ENCODE results near the gene KRT38.
A peak's percentile ranks its signal among the peaks of the same experiment; 100 is the strongest.
"Not testable (repeated sequence)": the region's sequence is repeated elsewhere in the genome, so short reads cannot be mapped to it uniquely, and the experiment has no call there.

KRT38 gene

DNA sequence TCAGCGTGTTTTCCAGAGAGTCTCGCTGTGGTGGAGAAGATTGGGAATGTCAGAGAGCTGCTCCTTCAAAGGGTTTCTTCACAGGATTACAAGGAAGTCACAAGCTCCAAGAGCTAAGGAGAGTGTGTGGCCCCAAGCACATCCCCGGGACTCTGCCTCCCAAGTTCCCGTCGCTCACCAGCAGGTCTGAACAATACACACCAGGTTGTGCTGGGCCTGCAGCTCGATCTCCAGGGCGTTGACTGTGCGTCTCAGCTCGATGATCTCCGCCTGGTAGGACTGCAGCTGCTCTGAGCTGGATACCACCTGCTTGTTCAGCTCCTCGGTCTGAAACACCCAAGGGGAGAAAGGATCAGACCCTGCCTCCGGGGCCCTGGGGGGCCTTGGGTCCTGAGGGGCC is 45.7 kb downstream of the KRT38 start:
- DNase-seq (ENCODE audit: low spot score), result not testable (repeated sequence)

DNA sequence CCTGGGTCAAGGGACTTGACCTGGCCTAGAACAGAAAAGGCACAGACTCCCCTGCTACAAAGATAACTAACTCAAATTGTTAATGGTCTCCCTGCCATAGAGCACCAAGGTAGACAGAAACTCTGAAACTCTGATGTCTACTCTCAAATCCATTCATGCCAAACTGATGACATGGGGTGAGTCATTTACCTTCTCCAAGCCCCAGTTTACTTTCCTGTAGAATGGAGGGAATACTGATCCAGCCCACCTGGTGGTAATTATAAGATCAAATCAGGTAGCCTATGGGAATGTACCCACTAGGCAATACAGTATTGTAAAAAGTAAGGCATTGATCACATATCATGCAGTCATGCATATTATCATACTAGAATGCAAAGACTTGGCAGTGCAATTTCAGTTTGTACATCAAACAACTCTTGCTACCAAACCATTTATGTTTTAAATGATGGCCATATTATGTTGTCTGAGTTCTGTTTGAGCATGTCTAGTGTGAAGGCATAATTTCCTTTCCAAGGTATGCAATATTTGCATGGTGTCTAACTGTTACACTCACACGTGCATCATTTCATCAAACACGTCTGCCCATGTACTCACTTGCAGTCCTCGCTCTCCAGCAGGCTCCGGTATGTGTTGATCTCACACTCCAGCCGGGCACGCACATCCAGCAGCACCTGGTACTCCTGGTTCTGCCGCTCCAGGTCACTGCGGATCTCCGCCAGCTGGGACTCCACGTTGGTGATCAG is 46.4 kb downstream of the KRT38 start:
- no peak for DNase-seq (ENCODE audit: low spot score)

DNA sequence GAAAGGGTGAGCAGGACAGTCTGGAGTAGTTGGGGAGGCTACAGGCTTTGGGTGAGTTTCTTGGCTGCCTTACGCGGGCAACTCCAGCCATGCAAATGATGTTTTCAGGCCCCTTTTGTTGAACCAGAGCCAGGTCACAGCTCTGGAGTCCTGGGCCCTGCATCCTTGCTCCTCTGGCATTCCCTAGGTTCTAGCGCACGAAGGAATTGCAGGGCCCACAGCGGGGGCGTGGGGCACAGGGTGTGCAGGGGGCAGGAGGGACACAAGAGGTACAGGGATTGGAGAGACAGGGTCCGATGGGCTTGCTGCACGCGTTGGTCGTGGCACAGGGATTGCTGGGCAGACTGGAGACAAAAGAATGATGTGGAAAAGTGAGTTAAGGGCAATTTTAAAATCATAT is 47.0 kb downstream of the KRT38 start:
- no peak for DNase-seq (ENCODE audit: low spot score)

DNA sequence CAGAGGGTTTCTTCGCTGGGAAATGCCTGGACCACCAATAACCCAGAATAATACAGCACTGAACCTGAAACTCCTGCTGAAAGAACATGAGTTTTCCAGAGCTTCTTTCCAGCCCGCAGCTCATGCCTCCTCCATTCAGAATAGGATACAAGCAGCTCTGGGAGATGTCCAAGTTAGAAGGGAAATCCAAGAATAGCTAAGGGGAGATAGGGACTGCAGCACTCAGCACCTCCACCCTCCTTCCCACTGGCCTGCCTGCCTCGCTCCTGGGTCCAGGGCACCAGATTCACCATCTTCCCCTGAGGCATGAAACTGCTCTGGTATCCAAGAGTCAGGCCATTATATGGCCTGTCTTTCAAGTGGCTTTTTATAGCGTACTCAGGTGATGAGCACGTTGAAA is 47.5 kb downstream of the KRT38 start:
- DNase-seq (ENCODE audit: low spot score), result no peak

DNA sequence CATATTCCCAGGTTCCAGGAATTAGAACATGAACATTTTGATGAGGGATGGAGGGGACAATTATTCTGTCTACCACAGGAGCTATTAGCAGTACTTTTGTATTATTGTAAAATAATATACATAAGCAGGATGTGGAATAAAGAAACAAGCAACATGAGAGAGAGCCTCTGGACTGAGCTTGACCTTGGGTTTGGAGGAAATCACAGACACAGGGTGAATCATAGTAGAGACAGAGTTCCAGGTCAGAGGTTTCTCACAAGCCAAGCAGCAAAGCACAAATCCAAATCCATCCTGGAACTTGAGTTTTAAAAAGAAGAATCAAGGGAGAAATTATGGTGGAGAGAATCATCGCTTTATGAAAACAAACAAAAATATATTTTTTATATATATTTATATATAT is 48.5 kb downstream of the KRT38 start:
- DNase-seq (ENCODE audit: low spot score), result peak; percentile 49

DNA sequence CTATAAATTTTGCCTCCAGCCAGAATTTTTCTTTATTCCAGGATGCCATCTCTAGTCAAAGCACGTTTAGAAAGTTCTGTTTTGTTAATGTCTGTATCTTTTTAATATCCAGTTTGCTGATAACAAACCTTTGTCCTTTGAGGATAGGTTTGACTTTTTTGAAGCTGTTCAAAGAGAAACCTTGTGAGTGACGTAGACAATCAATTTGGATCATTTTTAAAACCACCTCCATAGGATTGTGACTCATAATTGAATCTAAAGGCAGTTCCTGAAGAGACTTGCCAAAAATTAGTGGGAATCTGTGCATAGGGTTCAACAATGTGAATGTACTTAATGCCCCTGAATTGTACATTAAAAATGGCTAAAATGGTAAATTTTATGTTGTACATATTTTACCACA is 49.2 kb downstream of the KRT38 start:
- DNase-seq (ENCODE audit: low spot score), result no peak

DNA sequence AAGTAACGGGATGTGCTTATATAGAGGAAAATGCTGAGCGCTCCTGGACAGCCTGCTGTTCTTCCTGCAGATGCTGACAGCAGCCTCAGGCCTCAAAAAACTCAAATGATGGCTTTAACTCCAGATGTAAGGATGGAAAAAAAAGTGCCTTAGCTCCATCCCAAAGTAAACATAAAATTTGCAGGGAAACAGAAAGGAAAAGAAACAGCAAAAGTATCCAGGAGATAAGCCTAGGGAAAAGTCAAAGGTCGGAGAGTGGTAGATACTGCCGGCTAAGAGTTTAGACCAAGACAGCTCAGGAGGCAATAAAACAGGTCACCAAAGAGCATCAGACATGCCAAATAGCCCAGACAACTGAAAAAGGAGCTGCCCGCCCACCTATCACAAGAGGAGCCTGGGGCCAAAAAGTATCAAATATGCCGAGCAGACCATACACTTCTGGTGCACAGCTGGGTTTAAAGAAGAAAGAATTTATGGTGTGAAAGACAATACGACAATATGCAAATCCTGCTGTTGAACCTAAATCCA is 50.3 kb downstream of the KRT38 start:
- no peak for DNase-seq (ENCODE audit: low spot score)

DNA sequence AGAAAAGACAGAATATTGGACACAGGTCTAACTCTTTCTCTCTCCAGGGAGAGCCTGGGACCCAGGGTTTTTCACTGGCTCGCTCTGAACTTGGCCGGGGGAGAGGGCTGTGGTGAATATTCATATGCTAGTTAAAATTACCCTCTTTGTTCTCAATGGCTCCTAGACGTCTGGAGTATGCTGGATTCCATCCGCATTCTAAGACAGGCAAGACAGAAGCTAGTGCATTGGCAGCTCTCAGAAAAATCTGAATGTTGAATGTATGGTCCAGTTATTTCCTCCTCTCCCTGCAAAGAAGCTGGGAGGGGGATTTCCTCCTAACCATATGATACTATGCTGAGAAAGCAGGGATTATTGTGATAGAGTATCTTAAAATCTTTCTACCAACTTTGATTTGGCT is 53.1 kb downstream of the KRT38 start:
- no peak for DNase-seq (ENCODE audit: low spot score)

DNA sequence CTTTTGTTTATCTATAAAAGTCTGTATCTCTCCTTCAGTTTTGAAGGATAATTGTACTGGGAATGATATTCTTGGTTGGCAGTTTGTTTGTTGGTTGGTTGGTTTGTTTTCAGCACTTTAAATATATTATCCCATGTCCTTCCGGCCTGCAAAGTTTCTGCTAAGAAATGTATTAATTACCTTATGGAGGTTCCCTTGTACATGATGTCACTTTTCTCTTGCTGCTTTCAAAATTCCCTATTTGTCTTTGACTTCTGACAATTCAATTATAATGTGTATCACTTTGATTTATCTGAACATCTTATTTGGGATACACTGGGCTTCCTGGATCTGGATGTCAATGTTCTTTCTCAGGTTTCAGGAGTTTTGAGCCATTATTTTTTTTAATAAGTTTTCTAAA is 54.6 kb downstream of the KRT38 start:
- DNase-seq (ENCODE audit: low spot score), result no peak
